GM18502 (cell line): ENCODE results near the gene ZFPM1.
"Not testable (repeated sequence)": the region's sequence is repeated elsewhere in the genome, so short reads cannot be mapped to it uniquely, and the experiment has no call there.

Experiments
- ATAC-seq: cut with Tn5 transposase; IDR thresholded peaks from one replicate; pipeline ENCODE4 v1.9.1; 2021; ENCODE audit warnings: mild to moderate bottlenecking; ENCODE audit not compliant: unreplicated experiment, poor library complexity

ZFPM1 gene

DNA sequence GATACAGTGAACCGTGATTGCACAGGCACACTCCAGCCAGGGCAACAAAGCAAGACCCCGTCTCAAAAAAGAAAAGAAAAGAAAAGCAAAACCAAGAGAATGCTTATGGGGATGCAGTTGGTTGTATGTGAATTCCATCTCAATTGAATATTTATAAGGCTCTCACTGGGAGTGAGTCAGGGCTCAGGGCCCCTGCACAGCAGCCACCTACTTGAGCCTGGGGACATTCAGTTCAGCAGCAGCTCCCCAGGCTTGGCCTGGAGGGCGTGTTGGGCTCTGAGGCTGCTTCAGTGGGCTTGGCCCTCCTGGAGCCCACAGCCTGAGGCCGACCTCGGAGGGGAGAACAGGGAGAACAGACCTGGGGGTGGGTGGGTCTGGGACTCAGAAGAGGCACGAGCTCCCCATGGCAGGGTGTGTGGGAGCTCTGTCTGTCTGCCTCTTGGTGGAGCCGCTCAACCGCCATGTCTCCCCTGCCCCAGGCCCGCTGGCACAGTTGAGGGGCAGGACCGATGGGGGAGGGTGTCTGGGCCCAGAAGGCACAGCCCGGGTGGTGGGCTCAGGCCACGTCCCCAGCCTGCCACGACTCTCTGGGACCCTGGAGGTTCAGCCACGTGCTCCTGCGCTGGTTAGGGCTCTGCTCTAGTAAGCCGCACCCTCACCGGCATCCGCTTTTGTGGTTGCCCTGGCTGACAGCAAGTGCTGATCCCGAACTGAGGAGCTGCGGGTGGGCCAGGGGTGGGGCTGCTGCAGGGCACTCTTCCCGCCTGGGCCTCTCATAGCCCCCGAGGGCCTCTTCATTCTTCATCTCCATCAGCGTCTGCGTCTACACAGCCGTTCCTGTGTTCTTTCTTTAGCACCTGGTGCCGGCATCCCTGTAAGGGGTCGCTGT is 24.8 kb downstream of the ZFPM1 start:
- ATAC-seq: no peak

DNA sequence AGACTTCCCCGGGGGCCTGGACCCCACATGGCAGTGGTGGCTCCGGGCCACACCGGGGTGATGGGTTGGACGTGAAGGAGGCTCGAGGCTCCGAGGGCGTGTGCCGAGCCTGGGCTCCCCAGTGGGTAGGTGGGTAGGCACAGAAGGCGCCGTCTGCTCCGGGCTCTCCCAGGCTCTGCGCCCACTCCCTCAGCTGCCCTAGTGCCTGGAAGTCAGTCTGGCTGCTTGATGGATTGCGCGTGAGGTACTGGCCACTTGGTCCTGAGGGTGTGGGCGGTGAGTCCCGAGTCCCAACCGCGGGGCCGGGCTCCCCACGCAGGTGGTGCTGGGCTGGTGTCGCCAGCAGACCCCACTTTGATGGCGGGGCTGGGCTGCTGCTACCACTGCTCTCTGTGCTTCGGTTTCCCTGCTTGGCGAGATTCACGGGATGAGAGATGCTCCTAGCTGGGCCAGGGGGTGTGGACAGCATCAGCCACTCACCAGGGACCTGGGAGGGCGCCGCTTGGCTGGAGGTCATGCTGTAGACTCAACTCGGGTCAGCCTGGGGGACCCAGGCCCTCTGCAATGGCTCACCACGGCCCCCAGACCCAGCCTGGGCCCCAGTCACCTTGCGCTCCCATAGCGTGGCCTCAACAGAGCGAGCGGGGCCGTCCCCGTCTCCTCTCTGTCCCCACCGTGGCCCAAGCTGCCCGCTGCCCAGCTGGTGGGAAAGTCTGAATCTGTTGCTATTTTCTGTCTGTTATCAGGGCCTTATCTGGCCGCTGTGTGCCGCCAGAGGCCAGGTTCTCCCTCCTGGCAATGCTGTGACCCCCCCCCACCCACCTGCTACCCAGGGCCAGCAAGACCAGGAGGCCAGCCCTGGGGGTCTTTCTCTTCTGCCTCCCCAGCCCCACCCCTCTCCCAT is 26.1 kb downstream of the ZFPM1 start:
- no peak for ATAC-seq

- no peak for ATAC-seq
These were observed 27.0 kb downstream of the ZFPM1 start for GRCh38 chr16:88479793-88480760.

DNA sequence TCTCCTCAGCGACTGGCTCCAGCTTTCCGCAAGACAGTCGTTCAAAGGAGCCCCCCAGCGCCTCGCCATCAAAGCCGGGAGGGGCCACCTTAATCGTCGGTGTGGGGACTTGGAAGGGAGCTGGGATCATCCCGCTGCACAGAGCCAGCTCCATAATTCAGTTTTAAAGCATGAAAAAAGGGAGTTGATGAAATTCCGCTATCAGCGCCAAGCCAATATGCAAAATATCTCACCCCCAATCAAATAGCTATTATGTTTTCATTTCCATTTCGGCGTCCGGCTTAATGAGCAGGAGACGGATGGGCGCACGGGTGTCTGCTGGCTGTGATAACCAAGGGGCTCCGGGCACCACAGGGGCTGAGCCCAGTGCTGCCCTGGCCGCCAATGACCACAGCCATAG is 27.7 kb downstream of the ZFPM1 start:
- ATAC-seq: no peak

GRCh38 chr16:88481851-88482250 is 28.8 kb downstream of the ZFPM1 start:
- ATAC-seq: no peak

DNA sequence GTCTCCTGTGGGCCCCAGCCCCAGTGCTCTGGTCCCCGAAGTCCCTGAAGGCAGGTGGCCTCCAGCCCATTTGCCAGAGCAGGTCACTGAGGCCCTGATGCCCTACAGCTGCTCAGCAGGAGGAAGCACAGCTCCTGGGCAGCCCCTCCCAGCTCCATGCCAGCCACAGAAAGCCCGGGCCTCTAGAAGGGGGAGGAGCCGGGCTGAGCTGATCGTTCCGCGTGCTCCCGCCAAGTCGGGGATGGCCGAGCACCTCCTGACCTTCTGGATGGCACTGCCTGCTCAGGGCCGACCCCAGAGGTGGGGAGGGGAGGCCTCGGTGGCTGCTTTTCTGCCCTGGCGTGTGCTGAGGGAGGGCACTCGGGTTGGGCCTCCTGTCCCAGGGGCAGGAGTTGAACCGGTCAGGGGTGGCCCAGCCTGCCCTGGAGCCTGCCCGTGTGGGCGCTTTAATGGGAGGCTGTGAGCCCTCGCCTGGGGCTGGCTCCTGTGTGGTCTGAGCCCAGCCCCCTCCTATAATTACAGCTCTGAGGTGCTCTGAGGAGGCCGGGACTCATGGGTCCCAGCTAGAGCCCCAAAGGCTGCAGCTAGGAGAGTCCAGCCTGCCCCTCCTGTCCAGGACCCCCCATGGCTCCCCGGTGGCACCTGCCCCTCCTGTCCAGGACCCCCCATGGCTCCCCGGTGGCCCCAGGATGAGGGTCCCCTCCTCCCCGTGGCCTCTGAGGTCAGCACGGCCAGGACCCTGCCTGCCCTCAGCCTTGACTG is 29.7 kb downstream of the ZFPM1 start:
- no peak for ATAC-seq

- no peak for ATAC-seq
These were observed 30.2 kb downstream of the ZFPM1 start for GRCh38 chr16:88483392-88483641.

- ATAC-seq: no peak
These were observed 31.7 kb downstream of the ZFPM1 start for GRCh38 chr16:88484505-88485365.

- ATAC-seq: not testable (repeated sequence)
These were observed 32.3 kb downstream of the ZFPM1 start for GRCh38 chr16:88485366-88485741.

GRCh38 chr16:88486398-88487123 is 33.5 kb downstream of the ZFPM1 start:
- no peak for ATAC-seq

DNA sequence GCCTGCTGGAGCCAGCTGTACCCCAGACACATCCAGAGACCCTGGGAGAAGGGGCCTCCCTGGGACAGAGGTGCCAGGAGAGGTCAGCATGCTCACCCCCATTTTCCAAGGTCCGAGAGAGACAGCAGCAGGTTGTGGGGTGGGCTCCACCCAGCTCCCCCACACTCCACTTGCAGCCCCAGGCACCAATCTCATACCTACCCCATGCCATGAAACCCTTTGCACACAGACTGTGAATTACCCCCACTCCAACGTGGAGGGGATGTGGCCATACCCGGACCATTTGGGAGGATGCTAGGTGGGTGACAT is 34.0 kb downstream of the ZFPM1 start:
- ATAC-seq: no peak

DNA sequence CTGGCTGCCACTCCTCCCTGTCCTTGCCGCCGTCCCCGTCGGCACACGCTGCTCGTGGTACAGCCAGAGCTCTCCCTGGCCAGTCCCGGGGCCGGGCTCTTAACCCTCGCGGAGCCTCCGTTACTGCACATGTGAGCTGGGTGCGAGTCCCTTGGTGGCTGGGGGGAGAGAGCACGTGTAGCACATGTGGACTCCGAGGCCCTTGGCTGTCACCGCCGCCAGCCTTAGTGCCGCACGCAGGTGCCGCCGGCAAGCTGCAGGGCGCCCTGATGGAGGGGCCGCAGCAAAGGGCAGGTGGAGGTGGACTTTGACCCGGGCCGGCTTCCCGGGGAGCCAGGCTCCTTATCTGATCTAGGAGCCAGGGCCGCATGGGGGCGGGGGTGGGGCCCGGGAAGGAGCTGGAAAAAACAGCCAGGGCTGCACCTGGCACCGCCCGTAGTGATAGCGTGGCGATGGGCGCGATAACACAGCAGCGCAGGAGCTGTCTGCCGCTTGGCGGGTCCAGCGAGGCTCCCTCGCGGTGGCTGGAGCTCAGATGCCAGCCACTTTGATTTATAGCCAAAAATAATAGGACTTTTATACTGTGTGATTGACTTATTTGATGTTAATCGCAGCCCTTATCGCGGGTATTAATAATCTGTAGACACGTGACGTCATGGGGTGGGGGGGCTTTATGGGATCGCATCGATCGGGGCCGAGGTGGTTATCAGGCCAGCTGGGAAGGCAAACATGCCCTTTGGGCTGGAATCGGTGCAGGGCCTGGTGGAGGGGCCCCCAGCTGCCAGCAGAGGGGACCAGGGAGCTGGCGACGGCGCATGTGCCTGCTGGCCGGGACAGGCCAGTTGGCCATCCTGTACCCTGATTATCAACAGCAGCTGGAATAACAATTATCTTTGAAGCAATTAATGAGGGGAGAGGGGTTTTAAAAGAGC is 35.1 kb downstream of the ZFPM1 start:
- no peak for ATAC-seq

DNA sequence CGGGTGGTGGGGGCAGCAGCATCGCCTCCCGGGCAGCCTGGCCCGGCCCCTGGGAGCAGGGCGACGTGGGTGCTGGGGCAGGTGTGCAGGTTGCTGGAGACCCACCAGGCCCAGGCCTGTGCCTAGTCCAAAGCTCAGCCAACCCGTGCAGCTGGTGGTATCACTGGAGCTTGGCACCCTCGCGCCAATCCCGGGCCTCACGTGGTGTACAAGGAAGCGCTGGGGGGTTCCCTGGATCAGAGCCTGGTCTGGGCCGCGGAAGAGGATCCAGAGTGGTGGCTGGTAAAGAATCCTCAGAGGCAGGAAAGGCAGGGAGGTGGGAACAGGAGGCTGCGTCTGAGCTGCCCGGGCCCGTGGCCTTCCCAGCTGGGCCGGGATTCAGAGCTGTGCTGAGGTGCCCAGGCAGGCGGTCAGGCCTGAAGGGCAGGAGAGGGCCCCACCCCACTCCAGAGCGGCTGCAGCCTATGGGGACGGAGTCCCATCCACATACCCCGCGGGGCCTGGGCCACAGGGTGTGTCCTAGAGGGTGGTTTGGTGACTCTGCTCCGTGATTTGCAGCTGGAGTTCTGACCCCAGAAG is 36.2 kb downstream of the ZFPM1 start:
- no peak for ATAC-seq

DNA sequence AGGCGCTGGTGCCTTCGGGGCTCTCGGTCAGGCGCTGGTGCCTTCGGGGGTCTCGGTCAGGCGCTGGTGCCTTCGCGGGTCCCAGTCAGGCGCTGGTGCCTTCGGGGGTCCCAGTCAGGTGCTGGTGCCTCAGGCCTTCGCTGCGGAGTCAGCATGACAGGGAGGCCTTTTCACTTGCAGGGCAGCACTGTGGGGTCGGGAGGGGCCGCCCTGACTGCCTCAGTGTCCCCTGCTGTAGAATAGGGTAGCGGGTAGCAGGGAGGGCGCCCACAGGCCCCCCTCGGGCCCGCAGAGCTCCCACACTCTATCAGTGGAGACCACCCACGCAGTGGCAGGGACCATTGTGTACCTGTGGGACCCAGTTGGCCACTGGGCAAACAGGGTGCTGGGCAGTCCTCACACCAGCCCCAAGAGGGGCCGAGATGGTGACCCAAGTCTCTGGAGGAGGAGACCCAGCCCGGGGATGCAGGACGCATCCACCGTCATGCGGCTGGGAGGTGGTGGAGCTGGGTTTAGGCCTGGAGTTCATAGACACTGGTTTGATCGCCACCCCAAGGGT is 38.0 kb downstream of the ZFPM1 start:
- no peak for ATAC-seq

DNA sequence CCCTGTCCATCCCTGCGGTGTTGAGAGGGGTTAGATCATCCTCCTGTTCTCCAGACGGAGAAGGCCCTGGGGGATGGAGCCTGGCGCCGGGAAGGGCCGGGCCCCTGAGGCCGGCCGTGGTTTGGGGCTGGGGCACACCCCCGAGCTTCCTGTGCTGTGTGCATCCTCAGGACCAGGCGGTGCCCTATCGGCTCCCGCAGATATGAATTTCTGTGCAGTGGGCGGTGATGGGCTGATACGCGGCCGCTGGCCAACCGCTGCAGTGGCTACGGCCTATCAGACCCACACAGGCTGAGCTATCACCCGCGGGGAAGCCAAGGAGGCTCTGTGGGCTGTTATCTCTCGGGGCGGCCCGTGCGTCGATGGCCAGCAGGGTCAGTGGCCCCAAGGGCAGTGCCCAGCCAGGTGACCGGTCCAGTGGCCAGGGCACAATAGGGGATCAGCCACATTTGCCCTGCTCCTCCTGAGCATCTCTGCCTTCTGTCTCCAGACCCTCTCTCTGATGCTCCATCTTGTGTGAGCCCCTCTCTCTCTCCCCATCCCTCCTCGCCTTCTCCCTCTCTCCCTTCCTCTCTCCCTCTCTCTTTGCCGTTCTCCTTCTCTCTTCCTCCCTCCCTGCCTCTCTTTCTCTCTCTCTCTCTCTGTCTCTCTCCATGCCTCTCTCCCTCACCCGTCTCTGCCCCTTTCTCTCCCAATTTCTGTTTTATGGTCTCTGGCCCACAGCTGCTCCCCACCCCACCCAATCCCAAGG is 38.7 kb downstream of the ZFPM1 start:
- no peak for ATAC-seq

GRCh38 chr16:88493879-88494278 is 40.8 kb downstream of the ZFPM1 start:
- no peak for ATAC-seq
